Keratinocyte (primary cell): Measurements from ENCODE around the gene LYPD8. TPM values are rescaled to one million over a fixed set of nuclear protein-coding genes. Genes with fewer than 3 reads are reported as not detected.

Source experiments
- DNase-seq: peaks from one replicate; pipeline ENCODE4 v3.0.0-alpha.2; 2011; ENCODE audit warnings: low read depth, missing footprints, low spot score
- FAIRE-seq: peaks from 2 replicates; lab custom pipeline; 2011; peaks lifted over from hg19 to GRCh38; lab: Jason Lieb, UNC
- H2AFZ ChIP-seq: 2 replicates; pipeline ENCODE4 v1.6.0; 2012; ENCODE audit warnings: low read length, control low read depth, inconsistent platforms; ENCODE audit not compliant: control insufficient read depth
- H3K27ac ChIP-seq: 2 replicates; pipeline ENCODE4 v1.5.1; 2011; ENCODE audit warnings: low read length; ENCODE audit not compliant: control insufficient read depth, insufficient read depth
- H3K27me3 ChIP-seq: 3 replicates; pipeline ENCODE4 v1.6.0; 2011; ENCODE audit warnings: low read length; ENCODE audit not compliant: control insufficient read depth, insufficient read depth; ENCODE audit errors: extremely low read depth
- H3K36me3 ChIP-seq, 2 experiments: 2 replicates in 1 of 2; 3 replicates in 1 of 2; pipeline ENCODE4 v1.5.1; 2011; ENCODE audit warnings: low read length in 2 of 2, mild to moderate bottlenecking in 1 of 2; ENCODE audit not compliant: control insufficient read depth in 2 of 2, insufficient read depth in 2 of 2; ENCODE audit errors: extremely low read depth in 1 of 2
- H3K4me1 ChIP-seq: 3 replicates; pipeline ENCODE4 v1.5.1; 2011; ENCODE audit warnings: low read length; ENCODE audit not compliant: control insufficient read depth, insufficient read depth; ENCODE audit errors: extremely low read depth
- H3K4me2 ChIP-seq: 3 replicates; pipeline ENCODE4 v1.6.0; 2011; ENCODE audit warnings: low read depth, low read length; ENCODE audit not compliant: control insufficient read depth, insufficient read depth; ENCODE audit errors: extremely low read depth
- H3K4me3 ChIP-seq, 3 experiments: fragments of 200-600 bp in 1 of 3; sonication (generic) in 1 of 3; 2 replicates in 2 of 3; 3 replicates in 1 of 3; pipeline ENCODE4 v1.5.1; 2011 to 2016; ENCODE audit warnings: low read length in 3 of 3, mild to moderate bottlenecking in 3 of 3, control low read depth in 2 of 3, inconsistent platforms in 1 of 3, low read depth in 1 of 3, mixed read lengths in 1 of 3, mixed run types in 1 of 3, moderate library complexity in 1 of 3; ENCODE audit not compliant: control insufficient read depth in 2 of 3, insufficient read depth in 2 of 3; ENCODE audit errors: extremely low read depth in 1 of 3
- H3K79me2 ChIP-seq: 2 replicates; pipeline ENCODE4 v1.6.0; 2012; ENCODE audit warnings: low read length; ENCODE audit not compliant: control insufficient read depth, insufficient read depth
- H3K9ac ChIP-seq: 3 replicates; pipeline ENCODE4 v1.6.0; 2011; ENCODE audit warnings: low read length; ENCODE audit not compliant: control insufficient read depth, insufficient read depth; ENCODE audit errors: extremely low read depth
- H3K9me1 ChIP-seq: 3 replicates; pipeline ENCODE4 v1.6.0; 2011; ENCODE audit warnings: low read length; ENCODE audit not compliant: control insufficient read depth, insufficient read depth; ENCODE audit errors: extremely low read depth
- H3K9me3 ChIP-seq: 2 replicates; pipeline ENCODE4 v1.5.1; 2012; ENCODE audit warnings: low read depth, low read length; ENCODE audit not compliant: control insufficient read depth
- H4K20me1 ChIP-seq: 3 replicates; pipeline ENCODE4 v1.6.0; 2011; ENCODE audit warnings: low read length; ENCODE audit not compliant: control insufficient read depth, insufficient read depth; ENCODE audit errors: extremely low read depth
- EZH2 ChIP-seq: IDR thresholded peaks from one replicate; pipeline ENCODE4 v1.6.1; 2012; ENCODE audit warnings: inconsistent platforms, mild to moderate bottlenecking, low read length, moderate library complexity
- dilution Hi-C: fragments of 300-500 bp; cut with MboI; formaldehyde crosslinking; loops from one replicate; pipeline ENCODE4 v1.7.0; 2020; ENCODE audit warnings: low sequenced_read_pairs; ENCODE audit not compliant: extremely low pct_ligation_motif_present
- polyA plus RNA-seq, 5 experiments: library from polyadenylated mRNA; depleted of rRNA in 3 of 5; stranded (reverse) in 3 of 5; stranded (forward) in 1 of 5; unstranded in 1 of 5; fragments of >200 nt; gene quantifications; 1 replicate in 1 of 5; 2 replicates in 3 of 5; 3 replicates in 1 of 5; pipeline versions ENCODE4 v1.2.1 to v1.2.3, GENCODE V29; 2011 to 2012; ENCODE audit warnings: missing spikeins in 2 of 5, low read depth in 1 of 5, low replicate concordance in 1 of 5
- TF ChIP-seq, protein P1 (sequence below), 3 experiments: IDR thresholded peaks in 1 of 3; conservative IDR thresholded peaks in 1 of 3; optimal IDR thresholded peaks in 1 of 3; 2 replicates in 2 of 3; 3 replicates in 1 of 3; pipeline versions ENCODE3 to v1.5.1; 2011; ENCODE audit warnings: low read length in 3 of 3, mild to moderate bottlenecking in 3 of 3, moderate library complexity in 2 of 3, control low read depth in 1 of 3, inconsistent platforms in 1 of 3; ENCODE audit not compliant: insufficient read depth in 2 of 3; ENCODE audit errors: extremely low read depth in 1 of 3

The LYPD8 gene
- polyA plus RNA-seq, 1 donor (not counting 4 experiments of a cell fraction or from before 2014, with no cell fraction given) = not detected

DNA sequence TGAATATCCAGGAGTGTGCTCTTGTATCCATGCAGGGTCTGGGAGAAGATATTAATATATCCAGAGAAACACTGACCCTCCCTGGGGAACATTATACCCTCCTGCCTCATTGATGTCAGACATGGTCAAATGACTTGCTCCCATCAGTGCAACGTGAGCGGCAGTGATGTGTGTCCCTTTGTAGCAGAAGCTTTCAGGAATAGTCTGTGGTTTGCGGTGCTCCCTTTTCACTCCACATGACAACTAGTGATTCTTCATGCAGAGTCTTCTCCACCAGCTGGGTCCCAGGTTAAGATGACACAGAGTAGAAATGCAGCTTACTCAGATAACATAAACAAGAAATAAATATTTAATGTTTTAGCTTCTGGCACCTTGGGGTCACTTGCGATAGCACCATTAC is 31.9 kb upstream of the LYPD8 start:
- Histone ChIP-seq H4K20me1 (no peaks in the 10 kb centered on the region), H3K27ac (no peak overlapping the region), H3K9me1 (no peaks in the 10 kb centered on the region), H3K4me1 (peaks cover 2% of the 10 kb centered on the region), H3K4me2 (no peak overlapping the region), H3K9ac (no peak overlapping the region), H3K36me3 (no peaks in the 10 kb centered on the region), H3K9me3 (no peaks in the 10 kb centered on the region), H3K79me2 (no peaks in the 10 kb centered on the region), H3K4me3 (no peak overlapping the region), H2AFZ (no peak overlapping the region), H3K27me3 (no peaks in the 10 kb centered on the region)
- dilution Hi-C loops = no loop called here
- no peak for DNase-seq
- TF ChIP-seq, protein P1, sequence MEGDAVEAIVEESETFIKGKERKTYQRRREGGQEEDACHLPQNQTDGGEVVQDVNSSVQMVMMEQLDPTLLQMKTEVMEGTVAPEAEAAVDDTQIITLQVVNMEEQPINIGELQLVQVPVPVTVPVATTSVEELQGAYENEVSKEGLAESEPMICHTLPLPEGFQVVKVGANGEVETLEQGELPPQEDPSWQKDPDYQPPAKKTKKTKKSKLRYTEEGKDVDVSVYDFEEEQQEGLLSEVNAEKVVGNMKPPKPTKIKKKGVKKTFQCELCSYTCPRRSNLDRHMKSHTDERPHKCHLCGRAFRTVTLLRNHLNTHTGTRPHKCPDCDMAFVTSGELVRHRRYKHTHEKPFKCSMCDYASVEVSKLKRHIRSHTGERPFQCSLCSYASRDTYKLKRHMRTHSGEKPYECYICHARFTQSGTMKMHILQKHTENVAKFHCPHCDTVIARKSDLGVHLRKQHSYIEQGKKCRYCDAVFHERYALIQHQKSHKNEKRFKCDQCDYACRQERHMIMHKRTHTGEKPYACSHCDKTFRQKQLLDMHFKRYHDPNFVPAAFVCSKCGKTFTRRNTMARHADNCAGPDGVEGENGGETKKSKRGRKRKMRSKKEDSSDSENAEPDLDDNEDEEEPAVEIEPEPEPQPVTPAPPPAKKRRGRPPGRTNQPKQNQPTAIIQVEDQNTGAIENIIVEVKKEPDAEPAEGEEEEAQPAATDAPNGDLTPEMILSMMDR (optimal IDR thresholded peaks at IDR 0.05 in 1 of 3, IDR thresholded peaks at IDR 0.05 in 1 of 3, conservative IDR thresholded peaks at IDR 0.05 in 1 of 3; ENCODE audit: extremely low read depth in 1 of 3, insufficient read depth in 2 of 3, low read length in 3 of 3) = no peak
- no peak for TF ChIP-seq EZH2
- FAIRE-seq = no peak

DNA sequence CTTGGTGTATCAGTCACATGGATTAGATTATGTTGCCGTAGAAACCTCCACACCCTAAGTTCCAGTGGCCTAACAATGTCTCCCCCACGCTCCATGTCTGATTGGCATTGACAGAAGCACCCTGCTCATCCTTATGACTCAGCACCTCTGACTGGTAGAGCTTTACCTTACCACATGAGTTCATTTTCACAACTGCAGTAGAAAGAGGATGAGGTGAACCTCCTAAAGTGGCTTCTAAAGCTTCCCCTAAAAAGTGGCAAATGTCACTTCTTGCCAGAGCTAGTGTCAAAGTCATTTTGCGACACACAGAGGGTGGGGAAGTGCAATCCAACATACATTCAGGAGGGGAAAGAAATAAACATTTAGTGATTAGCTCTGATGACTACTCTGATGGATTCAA is 30.6 kb upstream of the LYPD8 start:
- dilution Hi-C loops = no loop called here
- no peak overlapping the region for H3K4me3 ChIP-seq
- no peak overlapping the region for H2AFZ ChIP-seq
- H3K36me3 ChIP-seq = no peaks in the 10 kb centered on the region
- H3K27me3 ChIP-seq = no peaks in the 10 kb centered on the region
- peaks cover 2% of the 10 kb centered on the region for H3K4me1 ChIP-seq
- FAIRE-seq (no peak), DNase-seq (no peak)
- no peaks in the 10 kb centered on the region for H4K20me1 ChIP-seq
- H3K79me2 ChIP-seq = no peaks in the 10 kb centered on the region
- H3K27ac ChIP-seq = no peak overlapping the region
- H3K9ac ChIP-seq = no peak overlapping the region
- H3K9me1 ChIP-seq = no peaks in the 10 kb centered on the region
- H3K9me3 ChIP-seq = no peaks in the 10 kb centered on the region
- no peak overlapping the region for H3K4me2 ChIP-seq
- TF ChIP-seq, protein P1 (optimal IDR thresholded peaks at IDR 0.05 in 1 of 3, IDR thresholded peaks at IDR 0.05 in 1 of 3, conservative IDR thresholded peaks at IDR 0.05 in 1 of 3; ENCODE audit: extremely low read depth in 1 of 3, insufficient read depth in 2 of 3, low read length in 3 of 3) = no peak
- TF ChIP-seq EZH2 = no peak
